ENCODE results near the gene HSD17B14. TPM values are rescaled to one million over a fixed set of nuclear protein-coding genes. Genes with fewer than 3 reads are reported as not detected.
A peak's percentile ranks its signal among the peaks of the same experiment; 100 is the strongest.
"Not testable (repeated sequence)": the region's sequence is repeated elsewhere in the genome, so short reads cannot be mapped to it uniquely, and the experiment has no call there.

Gene HSD17B14
- total RNA-seq, 1 donor from 2014 or later = 6.6 TPM

- DNase-seq (ENCODE audit: low read depth, low spot score) = peak; percentile 84
- Mint-ChIP-seq H3K4me3 (peak overlapping the region; percentile 95), H3K9me3 (no peaks in the 10 kb centered on the region), H3K36me3 (ENCODE audit: low read depth) (no peaks in the 10 kb centered on the region), H3K27me3 (ENCODE audit: low read depth) (no peaks in the 10 kb centered on the region), H3K27ac (ENCODE audit: unreplicated experiment) (peak overlapping the region; percentile 99), H3K4me1 (peaks cover 24% of the 10 kb centered on the region)
- peak; percentile 100 for TF ChIP-seq CTCF (conservative IDR thresholded peaks at IDR 0.05)
These were observed 41.1 kb downstream of the HSD17B14 start for GRCh38 chr19:48795055-48795684.

- Mint-ChIP-seq H3K4me3 (peak overlapping the region; percentile 95), H3K9me3 (no peaks in the 10 kb centered on the region), H3K36me3 (ENCODE audit: low read depth) (no peaks in the 10 kb centered on the region), H3K27ac (ENCODE audit: unreplicated experiment) (no peak overlapping the region), H3K4me1 (peaks cover 22% of the 10 kb centered on the region), H3K27me3 (ENCODE audit: low read depth) (no peaks in the 10 kb centered on the region)
- TF ChIP-seq CTCF (conservative IDR thresholded peaks at IDR 0.05) = no peak
- no peak for DNase-seq (ENCODE audit: low read depth, low spot score)
These were observed 42.0 kb downstream of the HSD17B14 start for GRCh38 chr19:48794291-48794690.

DNA sequence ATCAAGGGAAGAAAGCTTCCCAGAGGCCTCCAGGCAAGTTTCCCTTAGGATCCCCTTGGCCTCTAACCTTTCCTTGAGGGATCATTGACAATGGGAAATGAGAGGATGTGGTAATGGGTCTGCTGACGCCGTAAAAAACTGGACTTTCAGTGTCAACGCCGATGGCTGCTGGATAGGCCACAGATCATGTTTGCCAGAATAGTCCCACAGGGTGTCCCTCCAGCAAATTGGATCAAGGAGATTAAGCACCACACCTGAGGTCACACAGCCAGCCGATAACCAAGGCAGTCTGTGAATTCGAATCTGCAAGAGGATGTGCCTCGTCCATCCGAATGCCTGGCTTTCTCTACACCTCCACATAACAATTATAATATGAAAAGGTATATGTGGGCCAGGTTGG lies 43.0 kb downstream of the HSD17B14 start:
- peaks cover 16% of the 10 kb centered on the region for H3K4me1 Mint-ChIP-seq
- no peak overlapping the region for H3K27ac Mint-ChIP-seq (ENCODE audit: unreplicated experiment)
- H3K9me3 Mint-ChIP-seq = no peaks in the 10 kb centered on the region

GRCh38 chr19:48787331-48787730 lies 49.0 kb downstream of the HSD17B14 start:
- not testable (repeated sequence) for H3K4me1 Mint-ChIP-seq; H3K27me3 Mint-ChIP-seq (ENCODE audit: low read depth); H3K27ac Mint-ChIP-seq (ENCODE audit: unreplicated experiment); H3K36me3 Mint-ChIP-seq (ENCODE audit: low read depth); DNase-seq (ENCODE audit: low read depth, low spot score); H3K9me3 Mint-ChIP-seq; H3K4me3 Mint-ChIP-seq

More for the DNA sequence above, 43.0 kb downstream of the HSD17B14 start:
- H3K27me3 Mint-ChIP-seq (ENCODE audit: low read depth) = no peaks in the 10 kb centered on the region
- no peaks in the 10 kb centered on the region for H3K36me3 Mint-ChIP-seq (ENCODE audit: low read depth)
- no peak overlapping the region for H3K4me3 Mint-ChIP-seq
- DNase-seq (ENCODE audit: low read depth, low spot score) = no peak
- TF ChIP-seq CTCF (conservative IDR thresholded peaks at IDR 0.05) = no peak

- not testable (repeated sequence) for H3K27ac Mint-ChIP-seq (ENCODE audit: unreplicated experiment); H3K36me3 Mint-ChIP-seq (ENCODE audit: low read depth); H3K4me1 Mint-ChIP-seq
These were observed 49.9 kb downstream of the HSD17B14 start for GRCh38 chr19:48786422-48786821.

DNA sequence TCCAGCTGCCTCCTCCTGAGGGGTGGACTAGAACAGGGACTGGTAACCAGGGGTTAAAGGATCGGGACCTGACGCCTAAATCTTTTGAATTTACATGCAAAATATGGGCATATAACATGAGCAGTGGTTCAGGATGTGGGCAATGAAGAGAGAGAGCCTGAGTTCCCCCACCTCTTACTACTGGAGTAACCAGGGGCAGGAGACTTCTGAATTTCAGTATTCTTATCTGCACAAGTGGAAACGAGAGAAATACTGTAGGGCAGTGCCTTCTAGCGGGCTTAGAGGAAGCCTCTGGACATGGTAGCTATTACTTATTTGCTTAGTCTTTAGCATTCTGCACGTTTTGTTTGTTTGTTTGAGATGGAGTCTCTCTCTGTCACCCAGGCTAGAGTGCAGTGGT lies 51.8 kb downstream of the HSD17B14 start:
- Mint-ChIP-seq H3K4me1 (peaks cover 13% of the 10 kb centered on the region), H3K27me3 (ENCODE audit: low read depth) (no peaks in the 10 kb centered on the region), H3K9me3 (no peaks in the 10 kb centered on the region), H3K27ac (ENCODE audit: unreplicated experiment) (no peak overlapping the region), H3K36me3 (ENCODE audit: low read depth) (no peaks in the 10 kb centered on the region), H3K4me3 (no peak overlapping the region)
- DNase-seq (ENCODE audit: low read depth, low spot score) = no peak
- TF ChIP-seq CTCF (conservative IDR thresholded peaks at IDR 0.05) = no peak

More at GRCh38 chr19:48786422-48786821, 49.9 kb downstream of the HSD17B14 start:
- H3K4me3 Mint-ChIP-seq; H3K9me3 Mint-ChIP-seq; DNase-seq (ENCODE audit: low read depth, low spot score); H3K27me3 Mint-ChIP-seq (ENCODE audit: low read depth): not testable (repeated sequence)
